G401 (cell line): ENCODE results near the gene SAE1. TPM values are rescaled to one million over a fixed set of nuclear protein-coding genes. Genes with fewer than 3 reads are reported as not detected.
A peak's percentile ranks its signal among the peaks of the same experiment; 100 is the strongest.
"Not testable (repeated sequence)": the region's sequence is repeated elsewhere in the genome, so short reads cannot be mapped to it uniquely, and the experiment has no call there.

Source experiments
- DNase-seq: peaks from one replicate; pipeline ENCODE4 v3.0.0-alpha.2; 2015; ENCODE audit warnings: low spot score
- in situ Hi-C: cut with HindIII; loops from 2 replicates; pipeline ENCODE4 v1.10.0; 2016; ENCODE audit warnings: low sequenced_read_pairs, mixed read lengths
- total RNA-seq: library from RNA; depleted of rRNA; stranded (reverse); fragments of >200 nt; shearing (Covaris generic); gene quantifications from 2 replicates; pipeline ENCODE4 v1.2.3, GENCODE V29; 2014; rRNA removed

The SAE1 gene
- total RNA-seq: 603 and 649 TPM in 2 replicates

DNA sequence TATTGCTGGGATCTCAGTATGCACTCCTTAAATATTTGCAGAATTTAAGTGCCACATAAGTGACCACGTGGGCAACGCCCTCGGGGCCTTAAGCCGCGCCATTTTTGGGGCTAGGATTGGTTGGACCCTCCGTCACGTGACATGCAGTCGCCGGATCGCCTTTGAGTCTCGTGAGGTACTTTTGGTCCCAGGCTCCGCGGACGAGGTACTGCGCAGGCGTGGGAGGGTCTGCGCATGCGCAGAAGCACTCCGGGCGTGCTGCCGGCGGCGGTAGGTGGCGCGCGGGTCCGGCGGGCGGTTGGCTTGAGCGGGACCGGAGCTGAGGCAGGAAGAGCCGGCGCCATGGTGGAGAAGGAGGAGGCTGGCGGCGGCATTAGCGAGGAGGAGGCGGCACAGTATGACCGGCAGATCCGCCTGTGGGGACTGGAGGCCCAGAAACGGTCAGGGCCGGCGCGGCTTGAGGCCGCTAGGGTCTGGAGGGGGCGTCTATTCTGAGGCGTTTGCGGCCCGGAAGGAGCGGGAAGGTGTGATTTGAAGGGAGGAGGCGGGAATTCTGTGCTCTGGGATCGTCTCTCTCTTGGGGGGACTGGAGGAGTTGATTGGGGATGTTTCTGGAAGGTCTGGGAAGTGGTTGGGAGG lies at the start of gene SAE1:
TSS of gene SAE1 (plus strand) at position 247 of the 639 bp plus-strand sequence. CDS start at position 343, 96 bp downstream.
- in situ Hi-C loops: no loop called here
- peak; percentile 95 for DNase-seq

- no peak for DNase-seq
- in situ Hi-C loops: no loop called here
Measured at GRCh38 chr19:47081095-47081494, 49.5 kb upstream of the SAE1 start.

- in situ Hi-C loops: no loop called here
- DNase-seq: no peak
Measured at GRCh38 chr19:47082493-47082892, 48.1 kb upstream of the SAE1 start.

GRCh38 chr19:47084879-47085439 lies 45.7 kb upstream of the SAE1 start:
- in situ Hi-C loops: no loop called here
- DNase-seq: no peak

GRCh38 chr19:47086280-47086679 lies 44.4 kb upstream of the SAE1 start:
- no peak for DNase-seq
- in situ Hi-C loops: no loop called here

- no peak for DNase-seq
- in situ Hi-C loops: no loop called here
Measured at GRCh38 chr19:47089767-47090350, 40.8 kb upstream of the SAE1 start.

GRCh38 chr19:47093254-47093653 lies 37.4 kb upstream of the SAE1 start:
- in situ Hi-C loops: no loop called here
- peak; percentile 57 for DNase-seq

GRCh38 chr19:47093841-47094240 lies 36.8 kb upstream of the SAE1 start:
- DNase-seq: no peak
- in situ Hi-C loops: no loop called here

DNA sequence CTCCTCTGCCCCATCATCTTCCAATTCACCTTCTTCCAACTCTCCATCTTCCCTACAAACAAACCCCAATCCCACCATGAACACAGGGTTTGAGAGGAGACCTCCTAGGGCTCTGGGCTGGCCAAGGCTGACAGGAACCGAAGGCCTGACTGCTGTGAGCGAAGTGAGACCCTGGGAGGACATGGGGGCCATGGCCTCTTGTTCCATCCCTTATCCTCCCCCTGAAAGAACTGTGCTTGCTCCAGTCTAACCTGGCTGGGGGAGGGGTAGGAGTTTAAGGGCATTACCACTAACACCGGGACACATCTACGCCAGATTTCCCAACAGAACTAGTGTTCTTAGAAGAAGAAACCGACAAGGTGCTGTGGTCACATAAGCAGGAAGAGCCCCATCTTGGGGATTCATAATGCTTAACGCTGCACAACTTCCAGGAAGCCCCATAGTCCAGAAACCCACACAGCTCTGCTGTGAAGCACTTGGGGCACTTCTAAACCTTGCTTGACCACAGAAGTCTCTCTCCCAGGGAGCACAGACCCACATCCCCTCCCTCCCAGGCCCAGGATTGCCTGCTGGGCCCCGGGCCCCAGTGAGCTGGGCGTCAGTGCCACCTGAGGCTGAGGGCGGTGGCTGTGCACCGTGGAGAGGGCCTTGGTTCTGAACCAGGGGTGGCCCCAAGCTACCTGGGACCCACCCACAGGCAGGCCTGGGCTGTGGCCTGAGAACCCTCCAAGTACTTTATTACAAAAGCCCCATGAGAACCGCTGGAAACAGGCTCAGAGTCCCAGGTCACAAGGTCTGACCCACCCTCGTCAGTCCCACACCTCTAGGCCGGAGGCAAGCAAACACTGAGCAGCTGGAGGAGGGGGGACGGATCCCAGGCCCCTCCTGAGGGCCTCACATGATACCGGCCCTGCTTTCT lies 35.8 kb upstream of the SAE1 start:
- in situ Hi-C loops: no loop called here
- no peak for DNase-seq

DNA sequence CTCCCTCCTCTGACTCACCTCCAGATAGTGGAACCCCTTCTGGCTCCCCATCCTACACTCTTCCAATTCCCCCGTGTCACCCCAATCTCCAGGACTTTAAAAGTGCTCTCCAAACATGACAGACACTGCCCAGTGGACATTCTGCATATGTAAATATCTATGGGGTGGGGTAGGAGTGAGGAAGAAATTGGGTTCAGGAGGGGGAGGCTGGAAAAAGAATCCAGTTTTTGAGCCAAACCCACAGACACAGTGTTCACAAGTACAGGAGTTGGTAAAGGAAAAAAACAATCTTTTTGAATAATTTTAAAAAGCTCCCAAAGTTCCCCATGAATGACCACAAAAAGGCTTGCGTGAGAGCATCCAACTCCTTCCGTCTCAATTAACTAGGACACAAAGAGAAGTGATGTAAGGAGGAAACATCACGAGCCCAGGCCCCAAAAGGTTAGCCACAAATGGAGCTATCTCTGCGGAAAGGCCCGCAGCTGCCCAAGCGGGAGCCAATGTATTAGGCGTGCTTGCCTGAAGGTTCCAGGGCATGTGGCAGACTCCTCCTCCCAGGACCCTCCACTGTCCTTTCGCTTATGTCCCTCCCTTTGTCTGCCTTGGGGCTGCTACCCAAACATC lies 35.0 kb upstream of the SAE1 start:
- in situ Hi-C loops: no loop called here

DNA sequence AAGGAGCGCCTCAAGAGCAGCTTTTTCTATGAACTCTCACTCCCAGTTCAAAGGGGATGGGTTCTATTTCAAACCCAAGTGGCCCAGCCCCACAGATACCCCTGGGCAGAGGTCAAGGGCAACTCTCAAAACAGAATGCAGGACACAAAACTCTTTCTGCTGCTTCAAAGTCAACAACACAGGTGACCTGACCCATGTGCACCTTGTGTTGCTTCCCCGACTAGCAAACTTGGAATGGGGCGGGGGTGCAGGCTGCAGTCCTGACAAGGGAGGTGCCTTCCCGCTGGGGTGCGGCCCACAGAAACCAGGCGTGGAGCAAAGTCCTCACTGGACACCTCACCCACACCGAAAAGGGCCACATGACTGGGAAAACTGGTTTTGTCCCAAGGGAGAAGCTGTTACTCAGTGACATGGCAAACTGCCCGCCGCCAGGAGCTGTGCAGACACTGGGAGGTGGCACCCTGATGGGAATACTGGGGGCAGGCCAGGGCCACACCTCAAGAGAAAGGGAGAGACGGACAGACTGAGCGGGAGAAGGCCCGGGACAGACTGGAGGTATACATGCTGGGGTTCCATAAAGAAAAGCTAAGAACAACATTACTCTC lies 34.4 kb upstream of the SAE1 start:
- in situ Hi-C loops: no loop called here
- no peak for DNase-seq

More for the DNA sequence above, 35.0 kb upstream of the SAE1 start:
- no peak for DNase-seq

DNA sequence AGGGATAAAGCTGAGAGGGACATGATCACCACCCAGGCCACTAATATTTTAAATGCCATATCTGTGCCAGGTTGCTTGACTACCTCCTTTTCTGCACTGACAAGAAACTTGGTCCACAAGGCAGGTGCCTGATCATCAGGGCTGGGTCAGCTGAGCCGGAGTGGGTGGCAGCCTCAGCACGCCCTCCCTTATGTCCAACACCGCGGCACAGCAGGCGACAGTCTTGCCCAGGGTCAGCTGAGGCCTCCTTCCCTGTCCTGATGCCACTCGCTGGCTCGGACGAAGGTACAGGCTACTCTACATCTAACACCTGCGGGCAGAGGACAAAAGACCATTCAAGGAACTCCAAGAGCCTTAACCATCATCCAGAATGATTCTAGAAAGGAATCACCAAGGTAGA lies 33.9 kb upstream of the SAE1 start:
- in situ Hi-C loops: no loop called here
- DNase-seq: peak; percentile 50

DNA sequence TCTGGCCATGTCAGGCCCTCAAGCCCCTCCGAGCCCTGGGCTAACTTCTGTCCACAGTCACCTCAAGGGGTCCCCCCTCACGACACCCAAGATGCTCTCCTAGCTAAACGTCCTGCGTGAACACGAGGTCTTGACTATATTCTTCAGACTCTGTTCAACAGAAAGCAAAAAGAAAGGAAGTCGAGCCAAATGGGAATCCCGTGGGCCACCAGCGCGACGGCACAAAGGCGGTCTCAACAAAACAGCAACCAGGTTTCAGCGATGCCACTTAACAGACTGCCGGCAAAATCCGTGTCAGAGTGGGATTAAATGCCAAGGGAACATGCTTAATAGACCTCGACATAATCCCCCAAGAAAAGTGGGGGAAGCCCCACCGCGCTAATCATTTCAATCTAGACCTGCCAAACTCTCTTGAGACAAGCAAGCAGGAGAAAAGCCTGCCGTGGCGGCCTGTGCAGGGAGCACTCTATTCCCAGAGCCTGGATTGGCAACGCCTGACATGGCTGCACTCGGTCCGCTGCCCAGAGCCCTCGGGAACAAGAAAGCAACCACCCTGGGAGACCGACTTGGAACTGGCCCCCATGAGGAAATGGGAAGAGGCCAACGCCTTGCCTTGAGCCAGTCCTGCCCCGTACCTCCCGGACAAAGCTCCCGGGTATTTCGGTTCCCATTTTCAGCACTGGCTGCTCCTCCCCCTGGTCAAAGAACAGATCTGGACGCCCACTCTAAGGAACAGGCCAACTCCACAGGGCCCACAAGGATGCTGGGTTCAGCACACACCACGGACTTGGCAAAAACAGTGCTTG lies 33.0 kb upstream of the SAE1 start:
- in situ Hi-C loops: no loop called here

GRCh38 chr19:47098608-47099007 lies 32.0 kb upstream of the SAE1 start:
- DNase-seq: no peak
- in situ Hi-C loops: no loop called here

More for the DNA sequence above, 33.0 kb upstream of the SAE1 start:
- peak; percentile 72 for DNase-seq

- in situ Hi-C loops: loop anchor here (10.0 kb wide), 1 partner anchor 75 kb away; no protein-coding TSS in a partner anchor
Measured at GRCh38 chr19:47099576-47100050, 31.0 kb upstream of the SAE1 start.

DNA sequence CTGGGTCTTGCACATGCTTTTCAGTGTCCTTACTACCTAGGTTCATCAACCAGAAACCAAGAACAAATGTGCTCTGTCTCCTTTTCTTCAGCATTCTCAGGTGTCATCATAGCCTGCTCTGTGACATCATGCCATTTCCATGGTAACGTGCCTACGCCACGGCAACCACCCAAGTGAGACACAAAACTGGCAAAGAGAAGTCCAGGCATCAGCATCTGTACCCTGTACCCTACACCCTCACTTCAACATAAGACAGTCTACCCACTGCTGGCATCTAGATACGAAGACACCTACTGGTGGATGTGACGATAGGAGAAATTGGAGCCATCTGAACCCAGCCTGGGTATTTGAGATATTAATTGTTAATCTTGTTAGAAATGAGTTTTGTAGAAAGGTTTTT lies 30.3 kb upstream of the SAE1 start:
- in situ Hi-C loops: loop anchor here (10.0 kb wide), 1 partner anchor 75 kb away; no protein-coding TSS in a partner anchor
- no peak for DNase-seq

More at GRCh38 chr19:47099576-47100050, 31.0 kb upstream of the SAE1 start:
- DNase-seq: no peak

- DNase-seq: not testable (repeated sequence)
- in situ Hi-C loops: loop anchor here (10.0 kb wide), 1 partner anchor 76 kb away; no protein-coding TSS in a partner anchor
Measured at GRCh38 chr19:47101116-47101515, 29.5 kb upstream of the SAE1 start.
